ENCODE measurements around the gene CCDC136.

Gene CCDC136

DNA sequence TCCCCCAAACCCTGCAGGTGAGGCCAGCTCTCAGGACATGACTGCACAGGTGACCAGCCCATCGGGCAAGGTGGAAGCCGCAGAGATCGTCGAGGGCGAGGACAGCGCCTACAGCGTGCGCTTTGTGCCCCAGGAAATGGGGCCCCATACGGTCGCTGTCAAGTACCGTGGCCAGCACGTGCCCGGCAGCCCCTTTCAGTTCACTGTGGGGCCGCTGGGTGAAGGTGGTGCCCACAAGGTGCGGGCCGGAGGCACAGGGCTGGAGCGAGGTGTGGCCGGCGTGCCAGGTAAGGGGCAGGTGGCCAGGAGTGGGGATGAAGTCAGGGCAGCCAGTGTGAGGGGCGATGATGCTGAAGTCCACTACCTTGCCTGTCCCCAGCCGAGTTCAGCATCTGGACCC, 62.6 kb downstream of the CCDC136 start:
- TF ChIP-seq, protein P1, sequence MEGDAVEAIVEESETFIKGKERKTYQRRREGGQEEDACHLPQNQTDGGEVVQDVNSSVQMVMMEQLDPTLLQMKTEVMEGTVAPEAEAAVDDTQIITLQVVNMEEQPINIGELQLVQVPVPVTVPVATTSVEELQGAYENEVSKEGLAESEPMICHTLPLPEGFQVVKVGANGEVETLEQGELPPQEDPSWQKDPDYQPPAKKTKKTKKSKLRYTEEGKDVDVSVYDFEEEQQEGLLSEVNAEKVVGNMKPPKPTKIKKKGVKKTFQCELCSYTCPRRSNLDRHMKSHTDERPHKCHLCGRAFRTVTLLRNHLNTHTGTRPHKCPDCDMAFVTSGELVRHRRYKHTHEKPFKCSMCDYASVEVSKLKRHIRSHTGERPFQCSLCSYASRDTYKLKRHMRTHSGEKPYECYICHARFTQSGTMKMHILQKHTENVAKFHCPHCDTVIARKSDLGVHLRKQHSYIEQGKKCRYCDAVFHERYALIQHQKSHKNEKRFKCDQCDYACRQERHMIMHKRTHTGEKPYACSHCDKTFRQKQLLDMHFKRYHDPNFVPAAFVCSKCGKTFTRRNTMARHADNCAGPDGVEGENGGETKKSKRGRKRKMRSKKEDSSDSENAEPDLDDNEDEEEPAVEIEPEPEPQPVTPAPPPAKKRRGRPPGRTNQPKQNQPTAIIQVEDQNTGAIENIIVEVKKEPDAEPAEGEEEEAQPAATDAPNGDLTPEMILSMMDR (conservative IDR thresholded peaks at IDR 0.05; ENCODE audit: control insufficient read depth, insufficient read depth, low read depth, low read length): no peak

DNA sequence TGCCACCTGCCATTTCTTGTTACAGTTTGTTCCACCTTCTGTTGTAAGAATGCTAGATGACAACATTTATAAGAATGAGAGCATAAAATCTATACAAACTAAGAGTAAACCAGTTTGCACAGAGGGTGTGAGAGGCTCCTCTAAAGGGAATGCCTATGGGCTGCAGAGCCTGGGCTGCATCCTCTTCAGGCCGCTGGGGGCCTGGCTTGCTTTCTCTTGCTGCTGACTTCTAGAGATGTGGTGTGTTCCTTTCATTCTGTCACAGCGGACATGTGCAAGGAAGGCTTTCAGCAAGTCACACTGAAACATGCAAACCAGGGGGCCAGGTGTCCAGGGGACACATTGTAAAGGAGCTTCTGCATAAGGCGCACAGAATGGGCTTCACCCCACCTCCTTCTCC, 63.8 kb downstream of the CCDC136 start:
- TF ChIP-seq, protein P1 (conservative IDR thresholded peaks at IDR 0.05; ENCODE audit: control insufficient read depth, insufficient read depth, low read depth, low read length): no peak
- H3K4me3 ChIP-seq (ENCODE audit: control insufficient read depth, low read depth, low read length): no peak overlapping the region
- no peak for DNase-seq (ENCODE audit: low read depth)

More for the DNA sequence above, 62.6 kb downstream of the CCDC136 start:
- H3K4me3 ChIP-seq (ENCODE audit: control insufficient read depth, low read depth, low read length): no peak overlapping the region
- DNase-seq (ENCODE audit: low read depth): no peak

DNA sequence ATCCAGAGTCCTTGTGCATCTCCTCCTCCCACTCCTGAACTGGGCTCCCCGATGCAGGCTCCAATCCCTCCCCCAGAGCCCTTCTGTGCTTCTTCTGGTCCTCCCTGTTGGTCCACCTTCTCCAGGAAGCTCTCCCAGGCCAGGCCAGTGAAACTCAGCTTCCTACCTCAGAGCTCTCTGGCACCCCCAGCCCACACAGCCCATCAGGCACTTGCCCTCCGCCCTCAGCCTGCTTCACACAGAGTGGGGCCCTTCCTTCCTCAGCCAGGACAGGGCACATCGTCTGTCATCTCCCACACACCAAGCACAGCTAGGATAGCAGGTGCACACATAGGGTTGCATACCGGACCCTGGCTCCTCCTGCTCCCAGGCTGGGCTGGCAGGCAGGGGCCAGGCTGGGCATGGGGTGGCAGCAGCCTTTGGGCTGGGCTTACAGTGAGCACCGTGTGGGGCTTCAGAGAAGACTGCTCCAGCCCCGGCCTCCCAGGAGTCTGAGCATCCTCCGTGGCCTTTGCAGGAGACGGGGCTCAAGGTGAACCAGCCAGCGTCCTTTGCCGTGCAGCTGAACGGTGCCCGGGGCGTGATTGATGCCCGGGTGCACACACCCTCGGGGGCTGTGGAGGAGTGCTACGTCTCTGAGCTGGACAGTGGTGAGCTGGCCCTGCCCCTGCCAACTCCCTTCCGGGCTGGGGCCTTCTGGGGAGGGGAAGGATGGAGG, 64.4 kb downstream of the CCDC136 start:
- TF ChIP-seq, protein P1 (conservative IDR thresholded peaks at IDR 0.05; ENCODE audit: control insufficient read depth, insufficient read depth, low read depth, low read length): no peak
- H3K4me3 ChIP-seq (ENCODE audit: control insufficient read depth, low read depth, low read length): no peak overlapping the region

DNA sequence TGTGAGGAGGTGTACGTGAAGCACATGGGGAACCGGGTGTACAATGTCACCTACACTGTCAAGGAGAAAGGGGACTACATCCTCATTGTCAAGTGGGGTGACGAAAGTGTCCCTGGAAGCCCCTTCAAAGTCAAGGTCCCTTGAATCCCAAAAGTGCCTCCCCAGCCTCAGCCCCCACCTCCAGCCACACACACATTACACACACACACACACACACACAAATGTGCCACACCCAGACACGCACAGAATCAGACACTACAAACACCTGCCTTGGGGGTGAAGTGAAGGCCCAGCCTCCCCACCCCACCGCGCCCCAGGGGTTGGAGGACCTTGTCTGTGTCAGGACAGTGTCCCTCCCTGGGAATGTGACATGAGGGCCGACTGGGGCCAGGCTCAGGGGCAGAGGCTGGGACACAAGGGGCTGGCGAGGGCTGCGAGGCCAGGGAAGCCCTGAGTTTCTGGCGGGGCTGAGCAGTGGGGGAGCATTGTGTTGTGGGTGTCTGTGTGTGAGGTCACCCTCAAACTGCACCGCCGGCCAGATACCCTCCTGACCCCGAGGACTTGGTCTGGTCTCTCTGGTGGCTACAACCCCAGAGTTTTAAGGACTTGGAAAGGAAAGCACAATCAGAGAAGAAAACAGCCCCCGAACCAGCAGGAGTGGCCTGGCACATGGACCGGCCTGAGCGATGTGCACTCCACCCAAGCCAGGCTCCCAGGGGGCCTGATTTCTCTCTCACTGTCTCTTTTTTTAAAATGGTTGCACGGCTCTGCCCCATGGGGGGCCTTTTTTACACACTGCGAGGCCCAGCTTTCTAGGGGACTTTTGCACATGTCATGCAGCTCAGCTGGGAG, 66.8 kb downstream of the CCDC136 start:
- no peak for DNase-seq (ENCODE audit: low read depth)
- TF ChIP-seq, protein P1 (conservative IDR thresholded peaks at IDR 0.05; ENCODE audit: control insufficient read depth, insufficient read depth, low read depth, low read length): no peak
- no peak overlapping the region for H3K4me3 ChIP-seq (ENCODE audit: control insufficient read depth, low read depth, low read length)

More for the DNA sequence above, 64.4 kb downstream of the CCDC136 start:
- DNase-seq (ENCODE audit: low read depth): no peak

DNA sequence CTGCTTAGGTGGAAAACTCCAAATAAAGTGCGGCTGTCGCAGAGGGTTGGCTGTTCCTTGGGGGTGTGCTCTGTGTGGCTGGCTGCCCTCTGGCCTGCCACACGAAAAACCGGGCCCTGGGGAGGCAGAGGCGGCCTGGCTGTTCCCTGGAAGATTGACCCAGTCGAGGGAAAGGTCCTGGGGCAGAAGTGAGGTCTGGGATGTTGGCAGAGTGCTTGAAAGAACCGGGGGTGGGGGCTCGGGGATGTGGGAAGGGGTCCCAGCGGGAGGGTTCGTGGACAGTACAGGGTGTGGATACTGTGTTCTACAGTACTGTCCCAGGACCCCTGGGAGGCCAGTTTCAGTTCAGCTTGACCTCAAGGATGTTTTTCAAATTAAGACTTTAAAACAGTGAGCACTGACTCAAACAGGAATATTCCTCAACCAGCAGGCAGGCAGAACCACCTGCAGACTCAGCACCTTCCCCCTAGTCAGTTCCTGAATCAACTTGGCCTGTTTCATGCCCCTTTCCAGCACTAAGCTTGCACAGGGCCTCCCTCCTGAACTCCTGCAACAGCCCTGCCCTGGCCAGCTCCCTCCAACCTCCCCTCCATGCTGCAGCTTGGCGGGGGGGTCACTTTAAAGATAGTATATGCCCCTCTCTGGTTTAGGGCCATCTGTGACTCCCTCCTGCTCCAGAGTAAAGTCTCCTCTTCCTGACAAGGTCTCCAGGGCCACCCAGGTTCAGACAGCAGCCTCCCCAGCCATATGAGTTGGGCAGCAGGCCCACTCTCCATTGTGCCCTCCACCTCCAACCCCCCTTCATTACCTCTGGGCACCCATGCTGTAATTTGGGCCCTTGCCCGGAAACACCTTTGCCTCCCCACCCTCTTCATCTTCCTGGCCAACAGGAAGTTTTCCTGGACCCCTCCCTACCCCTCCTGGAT, 67.7 kb downstream of the CCDC136 start:
- no peak for DNase-seq (ENCODE audit: low read depth)
- TF ChIP-seq, protein P1 (conservative IDR thresholded peaks at IDR 0.05; ENCODE audit: control insufficient read depth, insufficient read depth, low read depth, low read length): no peak

More for the DNA sequence above, 67.7 kb downstream of the CCDC136 start:
- H3K4me3 ChIP-seq (ENCODE audit: control insufficient read depth, low read depth, low read length): no peak overlapping the region

All from fibroblast of mammary gland (primary cell).